GM10266 (cell line): ENCODE data around the gene TTC28.

Experiments
- DNase-seq: peaks from one replicate; pipeline ENCODE4 v3.0.0; 2012; ENCODE audit errors: extremely low spot score
- TF ChIP-seq, protein P1 (sequence below): IDR thresholded peaks from 2 replicates; pipeline ENCODE4 v1.5.1; 2012; ENCODE audit warnings: mild to moderate bottlenecking, low read depth; ENCODE audit not compliant: control insufficient read depth, insufficient read depth; ENCODE audit errors: missing control alignments

Gene TTC28

DNA sequence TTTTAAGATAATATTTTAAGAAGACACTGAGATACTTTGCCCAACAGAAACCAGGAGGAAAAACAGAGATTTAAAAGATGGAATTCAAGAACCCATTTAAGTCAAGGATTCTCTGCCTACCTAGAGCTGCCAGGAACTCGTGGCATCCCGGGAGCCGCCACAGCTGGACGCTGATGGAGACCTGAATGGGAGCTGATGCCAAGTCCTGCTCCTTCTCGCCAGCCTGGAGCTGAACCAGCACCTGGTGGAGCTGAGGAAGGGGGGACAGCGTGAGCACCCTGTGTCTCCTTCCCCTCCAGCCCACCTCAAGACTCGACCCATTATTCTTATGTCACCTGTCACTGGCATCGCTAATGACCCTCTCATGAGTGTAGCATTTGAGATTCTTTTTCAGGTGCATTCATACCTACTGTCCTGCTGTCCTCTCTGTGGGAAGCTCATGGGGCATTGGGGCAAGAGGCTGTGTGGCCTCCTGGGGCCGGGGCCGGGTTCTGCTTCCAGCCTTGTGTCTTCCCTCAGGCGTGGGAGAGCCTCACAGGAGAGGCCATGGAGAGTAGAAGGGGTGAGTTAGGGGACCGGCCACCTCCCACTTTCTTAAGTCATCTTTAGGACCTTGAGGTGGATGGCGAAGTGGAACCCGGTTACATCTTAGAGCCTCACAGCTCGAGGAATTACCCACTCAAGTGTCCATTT lies 689.7 kb downstream of the TTC28 start:
- no peak for DNase-seq
- TF ChIP-seq, protein P1, sequence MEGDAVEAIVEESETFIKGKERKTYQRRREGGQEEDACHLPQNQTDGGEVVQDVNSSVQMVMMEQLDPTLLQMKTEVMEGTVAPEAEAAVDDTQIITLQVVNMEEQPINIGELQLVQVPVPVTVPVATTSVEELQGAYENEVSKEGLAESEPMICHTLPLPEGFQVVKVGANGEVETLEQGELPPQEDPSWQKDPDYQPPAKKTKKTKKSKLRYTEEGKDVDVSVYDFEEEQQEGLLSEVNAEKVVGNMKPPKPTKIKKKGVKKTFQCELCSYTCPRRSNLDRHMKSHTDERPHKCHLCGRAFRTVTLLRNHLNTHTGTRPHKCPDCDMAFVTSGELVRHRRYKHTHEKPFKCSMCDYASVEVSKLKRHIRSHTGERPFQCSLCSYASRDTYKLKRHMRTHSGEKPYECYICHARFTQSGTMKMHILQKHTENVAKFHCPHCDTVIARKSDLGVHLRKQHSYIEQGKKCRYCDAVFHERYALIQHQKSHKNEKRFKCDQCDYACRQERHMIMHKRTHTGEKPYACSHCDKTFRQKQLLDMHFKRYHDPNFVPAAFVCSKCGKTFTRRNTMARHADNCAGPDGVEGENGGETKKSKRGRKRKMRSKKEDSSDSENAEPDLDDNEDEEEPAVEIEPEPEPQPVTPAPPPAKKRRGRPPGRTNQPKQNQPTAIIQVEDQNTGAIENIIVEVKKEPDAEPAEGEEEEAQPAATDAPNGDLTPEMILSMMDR = no peak

GRCh38 chr22:27988704-27989103 lies 690.9 kb downstream of the TTC28 start:
- DNase-seq = no peak
- TF ChIP-seq, protein P1 = no peak

DNA sequence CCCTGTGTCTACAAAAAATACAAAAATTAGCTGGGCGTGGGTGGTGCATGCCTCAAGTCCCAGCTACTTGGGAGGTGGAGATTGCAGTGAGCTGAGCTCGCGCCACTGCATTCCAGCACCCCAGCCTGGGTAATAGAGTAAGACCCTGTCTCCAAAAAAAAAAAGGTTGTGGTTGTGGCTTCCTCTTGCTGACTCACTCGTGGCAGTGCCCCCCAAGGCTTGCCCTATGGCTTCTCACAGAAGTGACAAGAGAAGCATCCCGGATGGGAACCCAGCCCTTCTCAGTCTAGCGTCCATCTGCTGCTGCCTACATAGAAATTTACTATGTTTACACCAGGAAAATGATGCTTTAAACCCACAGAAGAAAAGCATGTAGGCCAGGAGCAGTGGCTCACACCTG lies 692.1 kb downstream of the TTC28 start:
- DNase-seq = no peak
- TF ChIP-seq, protein P1 = no peak

DNA sequence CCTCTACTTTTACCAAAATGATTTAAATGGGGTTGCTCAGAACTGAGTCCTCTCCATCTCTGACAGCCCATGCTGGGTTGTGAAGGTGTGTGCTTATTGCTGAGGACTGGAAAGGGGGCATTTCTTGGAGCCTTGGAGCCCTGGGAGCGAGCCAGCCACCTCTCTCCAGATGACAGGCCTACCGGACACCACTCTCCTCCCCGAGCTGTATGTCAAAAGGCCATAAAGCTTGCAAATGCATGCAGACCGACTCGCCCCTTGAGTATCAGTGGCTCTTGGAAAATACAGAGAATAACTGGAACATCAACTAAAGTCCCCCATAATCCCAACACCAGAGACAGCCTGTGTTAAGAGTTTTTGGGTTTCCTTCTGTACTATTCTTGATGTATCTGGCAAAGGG lies 692.7 kb downstream of the TTC28 start:
- TF ChIP-seq, protein P1 = no peak
- DNase-seq = no peak

DNA sequence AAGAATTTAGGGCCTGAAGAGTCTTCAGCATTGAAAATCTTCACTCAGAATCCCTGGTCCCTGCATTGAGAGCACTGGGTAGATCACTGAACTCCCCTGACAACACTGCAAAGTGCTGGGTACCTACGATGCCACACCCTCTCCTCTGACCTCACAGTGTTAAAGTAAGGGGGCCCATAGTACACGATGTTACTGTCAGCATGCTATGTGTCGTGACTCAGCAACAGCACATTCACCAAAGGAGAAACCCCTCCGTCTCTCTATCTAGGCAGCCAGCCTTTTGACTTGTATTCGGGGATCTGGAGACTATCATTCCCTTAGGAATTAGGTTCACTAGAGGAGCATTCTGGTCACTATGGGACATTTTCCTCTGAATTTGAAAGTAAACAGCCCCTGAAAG lies 693.2 kb downstream of the TTC28 start:
- TF ChIP-seq, protein P1 = no peak
- no peak for DNase-seq

GRCh38 chr22:27985323-27986275 lies 694.0 kb downstream of the TTC28 start:
- TF ChIP-seq, protein P1 = no peak
- no peak for DNase-seq

DNA sequence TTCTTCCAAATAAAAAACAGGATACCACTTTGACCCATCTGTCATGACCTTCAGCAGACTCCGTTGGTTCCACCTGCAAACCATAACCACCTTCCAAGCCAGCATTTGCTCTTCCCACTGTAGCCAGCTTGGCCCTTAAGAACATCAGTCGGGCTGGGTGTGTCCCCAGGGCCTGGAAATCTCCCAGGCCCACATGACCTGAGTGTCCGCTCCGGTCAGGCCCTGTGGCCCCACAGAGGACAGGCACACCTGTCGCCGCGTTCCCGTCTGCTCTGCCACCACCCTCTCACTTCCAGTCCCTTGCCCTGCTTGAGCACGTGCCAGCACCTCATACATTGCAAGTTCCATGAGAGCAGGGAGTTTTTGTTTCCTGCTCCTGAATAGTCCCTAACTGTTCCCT lies 694.9 kb downstream of the TTC28 start:
- TF ChIP-seq, protein P1 = no peak
- DNase-seq = no peak
